GM21390 (cell line): Measurements from ENCODE around the gene CLMP.
"Not testable (repeated sequence)": the region's sequence is repeated elsewhere in the genome, so short reads cannot be mapped to it uniquely, and the experiment has no call there.

ENCODE experiments used
- ATAC-seq: cut with Tn5 transposase; IDR thresholded peaks from one replicate; pipeline ENCODE4 v1.9.1; 2021; ENCODE audit not compliant: unreplicated experiment

The CLMP gene

GRCh38 chr11:123139206-123139605 is 55.8 kb downstream of the CLMP start:
- ATAC-seq: no peak

GRCh38 chr11:123137431-123138224 is 57.4 kb downstream of the CLMP start:
- no peak for ATAC-seq

DNA sequence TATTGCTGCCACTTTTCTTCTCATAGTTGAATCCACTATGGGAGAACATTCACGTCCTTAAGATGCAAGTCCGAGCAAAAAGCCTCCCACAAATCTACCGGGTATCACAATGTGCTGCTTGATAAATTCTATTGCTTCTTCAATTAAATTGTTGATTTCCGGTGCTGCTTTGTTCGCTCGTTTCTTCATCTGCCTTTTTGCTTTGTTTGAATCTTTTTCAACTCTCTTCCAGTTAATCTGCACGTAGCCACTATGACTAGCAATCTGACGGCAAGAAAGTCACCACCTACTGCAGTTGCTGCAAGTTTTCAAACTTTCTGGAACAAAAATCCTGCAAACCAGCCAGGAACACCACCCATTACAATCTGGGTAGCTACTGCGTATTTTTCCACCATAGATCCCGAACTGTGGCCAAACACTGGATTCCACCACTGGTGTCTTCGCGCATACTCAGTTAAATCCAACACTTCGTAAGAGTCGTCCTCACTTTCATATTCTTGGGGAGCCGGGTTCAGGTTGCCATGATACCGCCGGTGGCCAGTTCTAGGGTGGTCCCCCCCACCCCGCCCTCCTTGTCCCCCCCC is 59.1 kb downstream of the CLMP start:
- no peak for ATAC-seq

- no peak for ATAC-seq
These were observed 62.2 kb downstream of the CLMP start for GRCh38 chr11:123132881-123133280.

DNA sequence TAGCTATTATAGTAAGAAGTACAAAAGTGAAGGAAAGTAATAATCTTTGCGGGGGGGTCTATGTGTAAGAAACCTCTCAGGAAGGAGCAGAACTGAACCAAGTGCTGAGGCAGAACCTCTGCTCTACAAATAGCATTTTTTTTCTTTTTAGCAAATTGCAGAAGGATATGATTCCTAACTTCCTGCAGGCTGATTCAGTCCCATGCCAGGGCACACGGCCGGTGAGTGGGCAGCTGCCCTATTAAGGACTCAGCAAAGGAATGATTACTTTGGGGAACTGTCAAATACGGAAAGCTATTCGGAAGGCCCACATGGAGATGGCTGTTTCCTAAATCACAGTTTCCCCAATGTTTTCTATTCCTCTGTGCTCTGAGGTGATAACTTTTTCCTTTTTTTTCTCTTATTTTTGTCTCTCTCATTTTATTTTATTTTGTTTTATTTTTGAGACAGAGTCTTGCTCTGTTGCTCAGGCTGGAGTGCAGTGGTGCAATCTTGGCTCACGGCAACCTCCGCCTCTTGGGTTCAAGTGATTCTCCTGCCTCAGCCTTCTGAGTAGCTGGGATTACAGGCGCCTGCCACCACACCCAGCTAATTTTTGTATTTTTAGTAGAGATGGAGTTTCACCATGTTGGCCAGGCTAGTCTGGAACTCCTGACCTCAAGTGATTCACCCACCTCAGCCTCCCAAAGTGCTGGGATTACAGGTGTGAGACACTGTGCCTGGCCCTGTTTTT is 62.8 kb downstream of the CLMP start:
- ATAC-seq: not testable (repeated sequence)

- ATAC-seq: no peak
These were observed 65.1 kb downstream of the CLMP start for GRCh38 chr11:123129920-123130319.

DNA sequence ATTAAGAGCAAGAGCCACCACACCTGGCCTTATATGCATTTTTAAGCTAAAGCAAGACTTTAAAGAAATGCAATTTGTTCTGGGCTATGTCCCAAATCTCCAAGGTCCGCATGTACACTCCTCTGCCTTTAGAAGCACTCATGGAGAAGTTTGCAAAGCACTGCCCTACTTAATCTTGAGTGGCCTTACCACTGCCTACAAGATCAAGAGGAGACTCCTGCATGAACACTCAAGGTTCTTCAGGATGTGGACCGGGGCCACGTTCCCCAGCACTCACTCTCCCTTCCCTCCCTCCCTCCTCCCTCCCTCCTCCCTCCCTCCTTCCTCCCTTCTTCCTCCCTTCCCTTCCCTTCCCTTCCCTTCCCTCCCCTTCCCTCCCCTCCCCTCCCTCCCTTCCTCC is 69.9 kb downstream of the CLMP start:
- no peak for ATAC-seq

- ATAC-seq: no peak
These were observed 72.2 kb downstream of the CLMP start for GRCh38 chr11:123122852-123123251.

- no peak for ATAC-seq
These were observed 72.7 kb downstream of the CLMP start for GRCh38 chr11:123122341-123122740.

DNA sequence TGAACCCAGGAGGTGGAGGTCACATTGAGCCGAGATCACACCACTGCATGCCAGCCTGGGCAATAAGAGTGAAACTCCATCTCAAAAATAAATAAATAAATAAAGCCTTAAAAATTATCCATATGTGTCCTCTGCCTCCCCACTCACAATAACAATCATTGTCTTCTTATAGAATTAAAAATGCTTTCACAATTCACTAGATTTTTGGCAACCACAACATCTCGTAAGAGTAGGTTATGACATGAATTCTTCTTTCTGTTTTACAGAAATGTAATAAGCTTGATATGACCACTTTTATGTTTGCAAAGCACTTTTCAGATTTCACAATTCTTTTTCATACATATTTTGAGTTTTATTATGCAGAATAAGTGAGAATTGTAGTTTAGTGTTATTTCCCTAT is 78.6 kb downstream of the CLMP start:
- ATAC-seq: no peak

DNA sequence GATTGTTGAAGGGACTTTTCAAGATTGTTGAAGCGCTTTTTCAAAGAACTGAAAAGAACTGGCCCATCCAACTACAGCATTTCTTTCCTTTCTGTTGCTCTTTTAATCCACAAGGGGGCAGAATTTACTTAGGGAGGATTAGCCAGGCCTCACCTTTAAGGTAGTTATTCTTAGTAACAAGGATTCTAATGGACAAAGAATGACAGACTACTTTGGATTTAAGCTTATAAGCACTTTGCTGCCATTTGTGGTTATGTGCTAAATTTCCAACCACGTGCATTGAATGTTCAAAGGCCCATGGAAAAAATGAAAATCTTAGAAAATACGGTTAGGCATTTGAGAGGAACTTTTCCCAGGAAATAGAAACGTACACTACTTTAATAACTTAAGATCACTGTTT is 83.6 kb downstream of the CLMP start:
- ATAC-seq: no peak

GRCh38 chr11:123110397-123110796 is 84.7 kb downstream of the CLMP start:
- no peak for ATAC-seq

GRCh38 chr11:123107945-123108495 is 87.0 kb downstream of the CLMP start:
- ATAC-seq: no peak

DNA sequence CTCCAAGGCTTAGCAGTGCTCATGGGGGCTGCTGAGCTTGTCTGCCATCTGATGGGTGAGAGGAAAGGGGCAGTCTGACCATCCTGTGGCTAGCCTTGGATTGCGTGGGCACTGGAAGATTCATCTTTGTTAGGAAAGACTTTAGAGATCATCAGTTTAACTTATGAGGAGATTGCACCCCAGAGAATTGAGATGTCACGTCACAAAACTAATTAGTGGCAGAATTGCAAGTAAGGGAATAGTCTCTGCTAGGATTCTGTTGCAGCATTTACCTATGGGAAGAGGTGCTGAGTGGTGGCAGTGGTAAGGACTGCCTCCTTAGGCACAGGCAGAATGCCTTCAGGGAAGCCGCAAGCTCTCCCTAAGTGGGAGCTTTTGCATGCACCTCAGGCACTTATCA is 90.4 kb downstream of the CLMP start:
- ATAC-seq: no peak

GRCh38 chr11:123103326-123103980 is 91.6 kb downstream of the CLMP start:
- no peak for ATAC-seq

DNA sequence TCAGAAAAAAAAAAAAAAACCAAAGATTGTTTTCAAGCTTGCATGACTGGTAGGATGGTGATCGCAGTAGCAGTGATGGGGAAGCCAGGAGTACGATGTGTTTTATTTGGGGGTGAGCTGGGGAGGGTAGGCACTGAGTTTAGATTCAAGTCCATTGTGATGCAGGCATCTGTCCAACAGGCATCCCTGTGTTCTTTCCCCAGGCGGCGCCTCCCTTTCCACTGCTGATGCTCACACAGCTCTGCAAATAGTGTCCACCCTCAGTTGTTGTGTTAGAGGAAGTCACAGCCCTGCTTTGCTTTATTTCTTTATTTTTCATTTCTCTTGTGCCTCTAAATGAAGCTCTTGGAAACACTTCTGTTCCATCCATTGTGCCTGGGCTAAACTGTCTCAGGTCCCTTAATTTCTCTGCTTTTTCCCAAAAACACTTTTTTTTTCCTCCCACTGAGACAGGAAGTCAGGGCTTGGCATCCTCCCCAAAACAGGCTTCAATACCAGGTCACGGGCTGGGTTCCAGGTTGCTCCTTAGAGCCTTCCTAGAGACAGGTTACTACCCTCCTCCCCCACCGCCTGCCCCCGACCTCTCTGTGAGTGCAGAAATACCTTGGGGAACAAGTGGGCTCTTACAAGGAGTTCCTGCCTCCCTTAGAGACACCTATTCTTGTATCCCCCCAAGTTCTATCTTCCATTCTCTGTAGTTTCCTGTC is 94.5 kb downstream of the CLMP start:
- no peak for ATAC-seq

DNA sequence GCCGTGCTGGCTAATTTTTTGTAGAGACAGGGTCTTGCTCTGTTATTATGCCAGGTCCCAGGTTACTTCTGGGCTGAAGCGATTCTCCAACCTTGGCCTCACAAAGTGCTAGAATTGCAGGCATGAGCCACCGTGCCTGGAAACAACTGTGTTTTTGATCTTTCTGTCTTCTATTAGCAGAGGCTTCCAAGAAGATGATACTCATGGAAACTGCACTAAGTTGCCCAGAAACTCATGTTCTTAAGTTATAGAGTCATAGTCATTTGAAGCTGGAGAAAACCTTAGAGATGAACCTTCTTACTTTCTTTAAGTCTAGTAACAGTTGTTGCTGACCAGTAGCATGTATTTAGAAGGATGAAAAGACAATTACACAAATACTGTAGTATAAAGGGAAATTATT is 96.1 kb downstream of the CLMP start:
- ATAC-seq: no peak

DNA sequence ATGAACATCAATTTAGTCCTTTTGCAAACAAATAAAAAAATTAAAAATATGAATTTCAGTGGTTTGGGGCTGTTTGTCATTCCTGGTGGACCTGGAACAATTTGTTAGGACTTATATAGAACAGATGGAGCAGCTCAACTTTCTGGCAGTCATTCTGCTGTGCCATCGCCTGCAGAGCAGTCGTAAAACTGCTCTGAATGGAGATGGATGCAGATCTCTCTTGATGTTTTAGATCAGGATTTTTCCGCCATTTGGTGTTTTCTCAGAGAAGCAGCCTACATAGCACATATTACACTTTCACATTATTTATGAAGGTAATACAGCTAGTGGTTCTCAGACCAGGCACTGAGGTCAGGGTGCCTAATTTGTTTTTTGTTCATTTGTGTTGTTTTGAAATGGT is 101.3 kb downstream of the CLMP start:
- no peak for ATAC-seq

GRCh38 chr11:123091506-123091905 is 103.5 kb downstream of the CLMP start:
- no peak for ATAC-seq

DNA sequence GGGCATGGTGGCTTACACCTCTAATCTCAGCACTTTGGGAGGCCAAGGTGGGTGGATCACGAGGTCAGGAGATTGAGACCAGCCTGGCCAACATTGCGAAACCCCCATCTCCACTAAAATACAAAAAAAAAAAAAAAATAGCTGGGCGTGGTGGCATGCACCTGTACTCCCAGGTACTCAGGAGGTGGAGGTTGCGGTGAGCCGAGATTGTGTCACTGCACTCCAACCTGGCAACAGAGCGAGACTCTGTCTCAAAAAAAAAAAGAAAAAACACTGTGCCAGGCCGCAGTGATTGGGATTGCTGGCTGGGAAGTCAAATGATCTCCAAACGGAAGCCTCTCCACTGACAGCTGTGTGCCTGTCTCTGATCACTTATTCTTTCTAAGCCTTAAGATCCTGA is 104.9 kb downstream of the CLMP start:
- ATAC-seq: not testable (repeated sequence)

- ATAC-seq: not testable (repeated sequence)
These were observed 106.2 kb downstream of the CLMP start for GRCh38 chr11:123088896-123089295.
